HG03175 (cell line): Measurements from ENCODE around the gene ABCC6.
"Not testable (repeated sequence)": the region's sequence is repeated elsewhere in the genome, so short reads cannot be mapped to it uniquely, and the experiment has no call there.

Source experiments
- ATAC-seq: cut with Tn5 transposase; IDR thresholded peaks from one replicate; pipeline ENCODE4 v1.9.1; 2021; ENCODE audit warnings: mild to moderate bottlenecking, moderate library complexity; ENCODE audit not compliant: unreplicated experiment

The ABCC6 gene

DNA sequence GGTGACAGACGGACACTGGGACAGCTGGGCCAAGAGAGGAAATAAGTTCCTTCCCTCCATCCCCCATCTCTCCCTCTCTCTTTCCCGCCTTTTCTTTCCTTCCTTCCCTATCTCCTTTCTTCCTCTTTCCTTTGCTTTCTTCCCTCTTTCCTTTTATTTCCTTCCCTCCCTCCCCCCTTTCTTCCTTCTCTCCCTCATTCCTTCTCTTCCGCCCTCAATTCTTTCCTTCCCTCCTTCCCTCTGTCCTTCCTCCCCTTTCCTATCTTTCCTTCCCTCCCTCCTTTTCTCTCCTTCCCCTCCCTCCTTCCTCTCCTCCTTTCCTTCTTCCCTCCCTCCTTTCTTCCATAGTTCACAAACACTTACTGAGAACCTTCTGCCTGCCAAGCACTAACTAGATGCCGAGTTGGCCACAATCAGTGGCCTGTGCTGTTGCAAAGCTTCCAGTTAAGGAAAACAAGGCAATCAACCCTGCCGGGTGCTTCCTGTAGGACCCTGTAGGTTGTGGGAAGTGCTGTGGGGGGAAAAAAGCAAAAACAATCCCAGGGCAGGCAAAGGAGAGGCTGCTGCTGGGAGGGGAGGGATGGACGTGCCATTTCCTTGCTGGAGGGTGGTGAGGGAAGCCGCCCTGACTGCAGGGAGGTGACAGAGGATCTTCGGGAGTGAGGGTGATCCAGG, 31.7 kb downstream of the ABCC6 start:
- ATAC-seq, result no peak

DNA sequence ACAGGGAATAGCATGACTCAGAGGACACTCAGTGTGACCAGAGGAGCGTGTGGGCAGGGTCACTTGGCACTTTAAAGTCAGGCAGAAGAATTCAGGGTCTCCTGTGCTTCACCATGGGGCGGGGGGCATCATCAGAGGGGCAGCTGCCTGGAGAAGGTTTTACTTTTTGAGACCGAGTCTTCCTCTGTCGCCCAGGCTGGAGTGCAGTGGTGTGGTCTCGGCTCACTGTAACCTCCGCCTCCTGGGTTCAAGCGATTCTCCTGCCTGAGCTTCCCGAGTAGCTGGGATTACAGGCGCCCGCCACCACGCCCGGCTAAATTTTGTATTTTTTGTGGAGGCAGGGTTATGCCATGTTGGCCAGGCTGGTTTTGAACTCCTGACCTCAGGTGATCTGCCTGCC, 32.3 kb downstream of the ABCC6 start:
- not testable (repeated sequence) for ATAC-seq

DNA sequence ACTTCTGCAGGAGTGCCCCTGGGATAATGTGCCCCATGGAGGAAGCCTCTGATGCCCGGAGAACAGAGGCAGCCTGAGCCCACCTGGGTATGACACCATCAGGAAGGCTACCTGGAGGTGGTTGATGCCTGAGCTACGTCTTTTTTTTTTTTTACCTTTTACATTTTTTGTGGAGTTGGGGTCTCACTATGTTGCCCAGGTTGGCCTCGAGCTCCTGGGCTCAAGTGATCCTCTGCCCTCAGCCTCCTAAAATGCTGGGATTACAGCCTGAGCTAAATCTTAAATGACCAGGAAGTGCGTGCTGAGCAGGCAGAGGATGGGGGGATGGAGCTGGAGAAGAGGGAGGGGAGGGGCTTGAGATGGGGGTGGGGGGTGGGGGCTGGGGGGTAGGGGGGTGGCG, 32.7 kb downstream of the ABCC6 start:
- no peak for ATAC-seq

DNA sequence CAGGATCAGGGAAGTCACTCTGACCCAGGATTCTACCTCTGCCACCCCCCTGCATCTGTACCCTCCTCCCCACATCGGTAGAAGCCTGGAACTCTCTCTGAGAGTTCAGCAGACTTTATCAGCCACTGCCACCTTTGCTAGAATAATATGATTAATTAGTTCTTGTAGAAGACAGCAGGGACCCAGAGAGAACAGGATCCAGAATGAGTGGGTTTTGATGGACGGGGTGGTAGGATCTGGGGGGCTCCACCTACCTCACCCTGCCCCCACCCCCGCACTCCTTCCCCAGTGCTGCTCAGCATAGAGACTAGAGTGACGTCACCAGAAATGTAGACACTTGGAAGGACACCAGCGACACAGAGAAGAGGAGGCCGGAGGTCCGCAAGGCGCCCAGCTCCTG, 33.5 kb downstream of the ABCC6 start:
- no peak for ATAC-seq

DNA sequence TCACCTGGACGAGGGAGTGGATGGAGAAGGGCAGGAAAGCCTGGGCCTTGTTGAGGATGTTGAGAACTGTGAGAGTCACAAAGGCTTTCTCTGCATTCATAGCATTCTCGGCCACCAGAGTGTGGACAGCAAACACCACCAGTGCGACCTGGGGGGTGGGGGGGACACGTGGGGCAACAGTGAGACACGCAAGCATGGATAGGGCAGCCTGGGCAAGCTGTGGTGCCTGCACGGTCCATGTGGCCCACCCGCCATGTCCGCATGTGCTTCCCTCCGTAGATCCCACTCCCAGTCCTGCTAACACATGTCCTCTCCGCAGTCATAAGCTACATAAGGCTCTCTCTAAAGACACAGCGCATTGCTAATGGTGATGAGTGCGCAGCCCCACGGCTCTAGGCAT, 34.5 kb downstream of the ABCC6 start:
- no peak for ATAC-seq

DNA sequence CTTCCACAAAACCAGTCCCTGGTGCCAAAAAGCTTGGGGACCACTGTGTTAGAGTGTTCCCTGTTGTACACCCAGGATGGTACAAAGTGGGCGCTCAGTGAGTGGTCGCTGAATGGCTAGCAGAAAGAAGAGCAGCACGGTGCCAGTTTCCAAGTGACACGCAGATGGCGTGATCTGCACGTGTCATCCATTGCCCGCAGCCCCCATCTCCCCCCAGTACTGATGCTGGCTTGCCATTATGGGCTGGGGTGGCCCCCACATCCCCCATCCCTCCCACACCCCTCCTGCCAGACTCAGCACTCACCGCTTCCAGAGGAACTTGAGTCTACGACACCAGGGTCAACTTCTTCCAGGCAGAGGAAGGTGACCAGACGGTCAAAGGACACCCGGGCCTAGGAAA, 36.5 kb downstream of the ABCC6 start:
- ATAC-seq, result no peak

DNA sequence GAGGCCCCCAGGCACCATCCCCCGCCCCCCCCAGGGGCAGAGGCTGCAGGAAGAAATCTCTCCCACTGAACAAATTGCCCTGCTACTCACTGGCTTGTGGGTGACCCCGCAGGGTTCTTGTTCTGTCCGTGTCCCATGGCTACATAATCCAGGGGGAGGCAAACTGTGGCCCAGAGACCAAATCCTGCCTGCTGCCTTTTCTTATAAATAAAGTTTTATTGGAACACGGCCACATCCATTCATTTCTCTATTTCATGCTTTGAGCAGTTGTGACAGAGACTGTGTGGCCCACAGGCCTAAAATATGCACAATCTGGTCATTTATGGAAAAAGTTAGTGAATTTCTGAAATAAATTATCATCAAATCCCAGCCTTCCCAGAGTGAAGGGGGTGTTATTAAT, 38.2 kb downstream of the ABCC6 start:
- no peak for ATAC-seq

DNA sequence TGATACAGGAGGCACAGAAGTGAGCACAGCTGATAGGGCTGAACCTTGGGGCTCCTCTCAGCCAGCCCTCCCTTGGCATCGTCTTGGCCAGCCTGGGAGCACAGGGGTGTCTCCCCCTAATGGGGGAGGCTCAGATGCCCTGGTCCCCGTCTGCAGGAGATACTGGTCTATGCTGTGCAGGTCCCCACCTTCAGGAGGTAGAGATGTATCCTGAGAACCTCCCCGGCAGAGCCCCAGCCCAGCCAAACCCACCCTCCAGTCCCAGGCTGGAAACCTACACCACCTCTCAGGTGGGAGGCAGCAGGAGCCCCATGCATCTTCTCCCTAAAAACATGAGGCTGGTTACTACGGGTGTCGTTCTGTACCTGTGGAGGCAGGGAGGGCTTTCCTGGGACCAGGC, 38.7 kb downstream of the ABCC6 start:
- ATAC-seq, result no peak

DNA sequence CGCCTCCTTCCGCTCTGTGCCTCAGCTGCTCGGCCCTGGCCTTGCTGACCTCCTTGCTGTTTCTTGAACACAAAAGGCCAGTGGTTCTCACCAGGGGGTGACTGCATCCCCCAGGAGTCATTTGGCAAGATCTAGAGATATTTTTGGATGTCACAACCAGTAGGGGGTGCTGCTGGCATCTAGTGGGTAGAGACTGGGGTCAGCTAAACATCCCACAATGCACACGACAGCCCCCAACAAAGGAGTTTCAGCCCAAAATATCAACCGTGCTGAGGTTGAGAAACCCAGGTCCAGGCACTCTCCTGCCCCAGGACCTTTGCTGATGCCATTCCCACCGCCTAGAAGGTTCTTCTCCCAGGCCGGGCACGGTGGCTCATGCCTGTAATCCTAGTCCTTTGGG, 39.7 kb downstream of the ABCC6 start:
- ATAC-seq, result no peak

DNA sequence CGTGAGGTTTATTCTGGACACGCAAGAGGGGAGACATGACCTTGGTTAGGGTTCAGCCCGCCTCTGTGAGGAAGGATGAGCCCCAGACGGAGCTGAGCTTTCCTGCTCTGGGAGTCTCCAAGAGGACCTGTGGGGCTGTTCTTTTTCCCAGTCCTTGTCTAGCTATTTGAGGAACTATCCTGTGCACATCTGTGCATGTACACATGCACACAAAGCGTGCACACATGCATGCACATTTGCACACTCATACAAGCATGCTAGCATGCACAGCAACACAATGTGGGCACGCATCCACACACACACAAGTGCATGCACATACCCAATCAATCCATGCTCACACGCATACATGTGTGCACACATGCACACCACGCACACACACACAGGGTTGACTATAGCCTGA, 40.4 kb downstream of the ABCC6 start:
- ATAC-seq, result no peak

DNA sequence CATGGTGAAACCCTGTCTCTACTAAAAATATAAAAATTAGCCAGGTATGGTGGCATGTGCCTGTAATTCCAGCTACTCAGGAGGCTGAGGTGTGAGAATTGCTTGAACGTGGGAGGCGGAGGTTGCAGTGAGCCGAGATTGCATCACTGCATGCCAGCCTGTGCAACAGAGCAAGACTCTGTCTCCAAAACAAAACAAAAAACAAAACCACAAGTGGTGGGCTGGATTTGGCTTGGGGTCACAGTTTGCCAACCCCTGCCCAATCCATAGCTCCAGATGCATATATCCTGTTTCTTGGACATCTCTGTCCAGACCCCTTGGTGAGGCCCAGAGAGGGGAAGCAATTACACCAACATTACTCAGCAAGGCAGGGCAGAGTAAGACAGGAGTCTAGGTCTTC, 41.5 kb downstream of the ABCC6 start:
- ATAC-seq, result not testable (repeated sequence)

DNA sequence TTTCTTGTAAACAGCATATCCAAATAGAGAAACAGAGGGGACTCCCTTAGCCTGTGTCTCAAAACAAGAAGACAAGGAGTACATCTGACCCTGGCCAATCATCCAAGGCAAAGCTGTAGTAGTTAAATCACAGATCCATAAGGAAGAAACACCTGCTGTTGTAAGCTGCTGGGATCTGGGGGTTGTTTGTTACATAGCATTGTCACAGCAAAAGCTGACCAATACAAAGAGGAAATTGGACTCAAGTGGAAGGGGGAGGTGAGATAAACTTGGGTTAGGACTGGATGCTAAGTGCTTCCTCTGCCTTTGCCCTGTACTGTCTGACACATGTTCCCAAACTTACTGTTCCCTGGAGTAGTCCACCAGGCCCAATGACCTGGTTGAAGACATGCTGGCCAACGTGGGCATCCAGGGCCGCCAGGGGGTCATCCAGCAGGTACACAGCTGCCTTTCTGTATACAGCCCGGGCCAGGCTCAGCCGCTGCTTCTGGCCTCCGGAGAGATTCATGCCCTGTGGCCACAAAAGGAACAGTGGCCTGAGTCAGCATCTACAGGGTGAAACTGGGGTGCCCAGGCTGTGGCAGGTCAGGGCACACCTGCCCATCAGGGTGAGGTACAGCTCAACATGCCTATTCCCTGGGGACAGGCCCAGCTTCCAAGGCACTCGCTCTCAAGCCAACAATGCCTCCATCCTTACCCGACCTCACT, 44.7 kb downstream of the ABCC6 start:
- ATAC-seq, result no peak

DNA sequence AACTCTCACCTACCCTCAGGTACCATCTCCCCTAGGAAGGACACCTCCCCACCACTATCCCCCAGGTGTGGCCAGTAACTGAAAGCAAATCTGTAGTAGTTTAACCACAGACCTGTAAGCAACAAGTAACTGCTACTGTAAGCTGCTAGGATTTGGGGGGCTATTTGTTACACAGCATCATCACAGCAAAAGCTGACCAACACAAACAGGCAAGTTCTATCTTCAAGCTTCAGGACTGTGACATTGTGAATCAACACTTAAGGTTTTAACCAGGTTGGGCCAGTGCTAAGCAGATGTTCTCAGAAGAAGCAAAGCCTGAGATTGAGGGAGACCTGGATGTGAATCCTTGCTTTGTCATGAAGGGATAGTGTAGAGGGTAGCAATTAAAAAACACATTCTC, 47.0 kb downstream of the ABCC6 start:
- ATAC-seq, result no peak

DNA sequence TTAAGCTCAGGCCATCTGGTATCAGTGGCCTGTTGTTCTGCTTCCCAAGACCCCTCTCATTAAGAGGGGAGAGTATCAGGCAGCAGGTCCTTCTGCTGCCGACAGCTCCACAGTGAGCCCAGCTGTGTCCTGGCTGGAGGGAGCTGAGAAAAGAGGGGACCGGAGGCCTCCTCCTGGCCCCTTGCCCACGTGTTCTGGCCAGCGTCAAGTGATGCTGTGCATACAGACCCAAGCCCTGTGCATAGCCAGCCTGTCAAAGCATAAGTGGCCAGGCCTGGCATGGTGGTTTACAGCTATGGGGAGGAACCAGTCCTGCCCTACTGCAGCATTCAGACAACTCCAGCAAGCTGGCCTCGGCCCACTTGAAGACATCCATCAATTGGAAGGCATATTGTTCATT, 48.0 kb downstream of the ABCC6 start:
- ATAC-seq, result no peak

DNA sequence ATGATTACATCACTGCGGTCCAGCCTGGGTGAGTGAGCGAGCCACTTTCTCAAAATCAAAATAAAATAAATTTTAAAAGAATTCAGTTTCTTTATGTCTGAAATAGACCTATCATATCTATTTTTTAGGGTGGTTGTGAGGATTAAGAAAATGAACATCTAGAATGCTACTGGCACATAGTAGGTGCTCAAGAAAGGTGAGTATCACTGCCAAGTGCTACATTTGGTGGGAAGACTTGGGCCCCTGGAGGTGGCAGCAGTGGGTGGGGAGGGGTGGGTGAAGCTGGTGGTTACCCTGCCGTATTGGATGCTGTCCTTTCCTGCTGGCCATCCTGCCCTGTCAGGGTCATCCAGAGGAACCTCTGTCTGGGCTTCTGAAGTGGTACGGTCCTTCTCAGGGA, 50.3 kb downstream of the ABCC6 start:
- ATAC-seq, result no peak

DNA sequence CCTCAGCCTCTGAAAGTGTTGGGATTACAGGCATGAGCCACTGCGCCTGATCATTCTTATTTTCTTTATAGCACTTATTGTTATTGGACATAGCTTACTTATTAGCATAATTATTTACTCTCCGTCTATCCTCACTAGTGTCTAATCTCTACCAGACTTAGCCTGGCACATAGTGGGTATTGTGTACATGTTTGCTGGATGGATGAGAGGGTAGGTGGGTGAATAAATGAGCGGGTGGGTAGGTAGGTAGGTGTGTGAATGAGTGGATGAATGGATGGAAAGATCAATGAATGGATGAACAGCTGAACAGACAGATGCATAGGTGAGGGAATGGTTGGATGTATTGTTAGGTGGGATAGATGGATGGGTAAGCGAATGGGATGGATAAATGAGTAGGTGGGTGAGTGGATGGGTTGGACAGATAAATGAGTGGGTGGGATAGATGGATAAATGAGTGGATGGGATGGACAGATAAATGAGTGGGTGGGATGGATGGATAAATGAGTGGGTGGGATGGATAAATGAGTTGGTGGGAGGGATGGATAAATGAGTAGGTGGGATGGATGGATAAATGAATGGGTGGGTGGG, 51.9 kb downstream of the ABCC6 start:
- no peak for ATAC-seq

DNA sequence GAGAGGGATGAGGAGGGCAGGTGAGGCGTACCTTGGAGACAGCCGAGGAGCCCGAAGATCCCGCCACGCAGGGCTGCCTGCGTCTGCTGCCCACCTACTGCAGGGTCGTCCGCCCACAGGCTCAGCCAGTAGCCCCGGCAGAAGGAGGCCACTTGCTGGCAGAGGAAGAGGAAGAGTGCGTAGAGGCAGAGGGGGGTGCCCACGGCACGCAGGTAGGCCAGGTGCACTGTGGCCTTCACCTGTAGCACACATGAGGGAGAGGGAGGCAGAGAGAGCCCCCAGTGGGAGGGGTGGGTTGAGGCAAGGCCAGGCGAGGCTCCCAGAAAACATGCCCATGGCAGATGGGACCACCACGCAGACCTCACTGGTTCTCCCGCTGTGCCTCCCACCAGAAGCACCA, 53.7 kb downstream of the ABCC6 start:
- no peak for ATAC-seq

DNA sequence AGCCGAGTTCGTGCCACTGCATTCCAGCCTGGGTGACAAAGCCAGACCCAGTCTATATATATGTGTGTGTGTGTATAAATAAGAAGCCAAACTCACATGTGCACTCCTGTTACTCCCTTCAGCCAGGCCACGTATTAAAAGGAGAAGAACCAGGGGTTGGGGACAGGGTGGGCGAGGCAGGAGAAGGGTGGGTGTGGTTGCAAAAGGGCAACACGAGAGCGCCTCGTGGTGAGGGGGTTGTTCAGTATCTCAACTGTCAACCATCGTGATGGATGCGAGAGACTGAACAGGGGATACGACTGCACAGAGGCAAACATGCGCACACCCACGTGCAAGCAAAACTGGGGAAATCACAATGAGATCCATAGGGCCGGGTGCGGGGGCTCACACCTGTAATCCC, 54.9 kb downstream of the ABCC6 start:
- ATAC-seq, result no peak

DNA sequence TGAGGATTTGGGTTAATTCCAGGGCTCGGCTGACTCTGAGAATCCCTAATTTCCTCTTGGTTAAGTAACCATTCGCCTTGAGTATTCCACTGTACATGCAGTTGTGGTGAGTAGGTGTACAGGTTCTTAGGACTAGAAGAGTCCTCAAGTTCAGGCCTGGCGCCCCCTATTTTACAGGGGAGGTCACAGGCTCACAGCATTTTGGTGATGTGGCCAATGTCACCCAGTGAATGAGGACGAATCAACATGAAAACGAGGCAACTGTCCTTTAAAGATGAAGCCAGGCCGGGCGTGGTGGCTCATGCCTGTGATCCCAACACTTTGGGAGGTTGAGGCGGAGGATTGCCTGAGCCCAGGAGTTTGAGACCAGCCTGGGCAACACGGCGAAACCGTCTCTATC, 55.4 kb downstream of the ABCC6 start:
- no peak for ATAC-seq

DNA sequence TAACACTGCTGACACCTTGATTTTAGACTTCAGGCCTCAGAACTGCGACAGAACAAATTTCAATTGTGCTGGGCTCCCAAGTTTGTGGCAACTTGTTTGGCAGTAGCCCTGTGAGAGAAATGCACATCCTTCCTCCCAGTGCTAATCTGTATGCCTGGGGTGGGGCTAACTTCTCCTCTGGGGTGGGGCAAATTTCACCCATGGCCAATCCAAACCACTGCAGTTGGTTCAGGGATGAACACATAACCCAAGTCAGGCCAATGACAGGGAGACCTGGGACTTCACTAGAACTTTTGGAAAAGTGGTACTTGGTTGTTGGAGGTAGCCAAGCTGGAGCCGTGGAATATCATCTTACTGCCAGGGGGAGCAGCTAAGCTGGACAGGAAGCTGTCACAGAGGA, 56.3 kb downstream of the ABCC6 start:
- ATAC-seq, result no peak

DNA sequence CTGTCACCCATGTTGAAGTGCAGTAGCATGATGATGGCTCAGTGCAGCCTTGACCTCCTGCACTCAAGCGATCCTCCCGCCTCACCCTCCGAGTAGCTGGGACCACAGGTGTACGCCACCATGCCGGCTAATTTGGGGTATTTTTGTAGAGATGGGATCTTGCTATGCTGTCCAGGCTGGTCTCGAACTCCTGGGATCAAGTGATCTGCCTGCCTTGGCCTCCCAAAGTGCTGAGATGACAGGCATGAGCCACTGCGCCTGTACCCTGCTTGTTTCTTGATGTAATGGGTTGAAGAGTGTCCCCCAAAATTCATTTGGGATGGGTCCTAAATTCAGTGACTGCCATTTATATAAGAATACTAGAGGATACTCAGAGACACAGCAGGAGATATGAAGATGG, 57.2 kb downstream of the ABCC6 start:
- no peak for ATAC-seq

DNA sequence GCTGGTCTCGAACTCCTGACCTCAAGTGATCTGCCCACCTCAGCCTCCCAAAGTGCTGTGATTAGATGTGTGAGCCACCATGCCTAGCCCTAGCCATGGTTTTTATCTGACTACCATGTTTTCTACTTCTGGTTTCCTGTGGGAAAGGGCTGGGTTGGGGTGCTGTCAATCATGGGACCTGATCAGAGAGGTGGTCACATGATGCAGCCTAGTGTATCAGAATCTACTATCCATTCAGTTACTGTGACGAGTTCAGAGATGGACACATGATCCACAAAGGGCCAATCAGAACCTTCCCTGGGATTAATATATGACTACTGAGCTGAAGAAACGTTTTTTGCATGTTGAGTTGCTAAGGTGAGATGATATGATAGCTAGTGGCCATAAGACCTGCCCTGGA, 59.1 kb downstream of the ABCC6 start:
- no peak for ATAC-seq

DNA sequence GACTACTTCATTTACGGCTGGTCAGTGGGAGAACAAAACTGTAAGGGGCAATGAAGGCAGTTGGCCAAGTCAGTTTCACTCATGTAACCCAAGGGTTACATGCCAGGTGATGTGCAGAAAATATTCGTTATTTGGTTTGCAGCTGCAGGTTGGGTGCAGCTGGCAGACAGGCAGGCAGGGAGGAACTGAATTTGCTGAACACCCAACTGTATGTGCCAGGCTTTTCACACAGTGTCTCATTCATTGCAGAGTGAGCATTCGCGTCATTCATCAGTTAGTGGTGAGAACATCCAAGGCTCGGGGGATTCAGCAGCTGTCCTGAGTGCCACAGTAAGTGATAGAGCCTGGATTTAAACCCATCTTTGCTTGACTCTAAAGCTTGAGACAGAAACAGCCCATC, 59.7 kb downstream of the ABCC6 start:
- ATAC-seq, result no peak
